HFFc6 (cell line): ENCODE measurements around the gene FOXJ2. TPM values are rescaled to one million over a fixed set of nuclear protein-coding genes. Genes with fewer than 3 reads are reported as not detected.
A peak's percentile ranks its signal among the peaks of the same experiment; 100 is the strongest.
"Not testable (repeated sequence)": the region's sequence is repeated elsewhere in the genome, so short reads cannot be mapped to it uniquely, and the experiment has no call there.

Experiments
- DNase-seq: peaks from one replicate; pipeline ENCODE4 v3.0.0-alpha.2; 2018
- H3K27ac Mint-ChIP-seq: 2 replicates; pipeline ENCODE4 v1.8.0; 2020; ENCODE audit warnings: mild to moderate bottlenecking, mixed read lengths
- H3K27me3 Mint-ChIP-seq: 2 replicates; pipeline ENCODE4 v1.8.0; 2021; ENCODE audit warnings: mild to moderate bottlenecking, moderate library complexity, mixed read lengths; ENCODE audit not compliant: insufficient read depth
- H3K36me3 Mint-ChIP-seq: 2 replicates; pipeline ENCODE4 v1.8.0; 2021; ENCODE audit warnings: low read depth, mixed read lengths
- H3K4me1 Mint-ChIP-seq: 2 replicates; pipeline ENCODE4 v1.8.0; 2020; ENCODE audit warnings: low read depth, mixed read lengths
- H3K4me3 Mint-ChIP-seq: 2 replicates; pipeline ENCODE4 v1.8.0; 2020; ENCODE audit warnings: mild to moderate bottlenecking, moderate library complexity, mixed read lengths
- H3K9me3 Mint-ChIP-seq: 2 replicates; pipeline ENCODE4 v1.8.0; 2020; ENCODE audit warnings: mild to moderate bottlenecking, mixed read lengths
- CTCF ChIP-seq: fragments of 200-600 bp; sonication (generic); IDR thresholded peaks from 2 replicates; pipeline ENCODE4 v1.5.0; 2021; ENCODE audit warnings: antibody characterized with exemption, mild to moderate bottlenecking
- total RNA-seq, 6 experiments: library from RNA; stranded (reverse); fragmentation: NEBNext Ultra II Directional; extraction: Animal tissue kit (Norgen Biotek cat#: 25700); gene quantifications; 2 replicates in 1 of 6; 3 replicates in 5 of 6; pipeline ENCODE4 v1.2.3, GENCODE V29; 2021

Gene FOXJ2
- total RNA-seq, 6 experiments from 2014 or later: 15.3 to 17.5 (median 15.9) TPM

GRCh38 chr12:8058506-8058905, 26.0 kb downstream of the FOXJ2 start:
- peaks cover 15% of the 10 kb centered on the region for H3K36me3 Mint-ChIP-seq
- H3K4me1 Mint-ChIP-seq: peaks cover 15% of the 10 kb centered on the region
- no peak overlapping the region for H3K4me3 Mint-ChIP-seq
- no peak overlapping the region for H3K27ac Mint-ChIP-seq
- H3K9me3 Mint-ChIP-seq: no peaks in the 10 kb centered on the region
- no peak for TF ChIP-seq CTCF
- no peak for DNase-seq
- no peaks in the 10 kb centered on the region; the same call in 1 of the 2 replicates for H3K27me3 Mint-ChIP-seq

- no peak for DNase-seq
- no peaks in the 10 kb centered on the region for H3K36me3 Mint-ChIP-seq
- no peak overlapping the region for H3K27ac Mint-ChIP-seq
- no peaks in the 10 kb centered on the region; the same call in 1 of the 2 replicates for H3K27me3 Mint-ChIP-seq
- no peak for TF ChIP-seq CTCF
- H3K9me3 Mint-ChIP-seq: no peaks in the 10 kb centered on the region
- no peak overlapping the region for H3K4me3 Mint-ChIP-seq
- peaks cover 17% of the 10 kb centered on the region for H3K4me1 Mint-ChIP-seq
These were observed 31.6 kb downstream of the FOXJ2 start for GRCh38 chr12:8064131-8064530.

GRCh38 chr12:8065991-8066594, 33.6 kb downstream of the FOXJ2 start, which contains the start of gene C3AR1:
Gene C3AR1, minus strand, starts transcription at chr12:8066359. Its CDS starts 6,174 bp downstream, at chr12:8060185.
- H3K9me3 Mint-ChIP-seq: no peaks in the 10 kb centered on the region
- no peak for TF ChIP-seq CTCF
- H3K36me3 Mint-ChIP-seq: no peaks in the 10 kb centered on the region
- H3K27me3 Mint-ChIP-seq: no peaks in the 10 kb centered on the region; the same call in 1 of the 2 replicates
- DNase-seq: peak; percentile 69
- H3K4me3 Mint-ChIP-seq: peak within 1 kb of the TSS; percentile 39; the same call in 1 of the 2 replicates
- peak within 1 kb of the TSS; percentile 71 for H3K27ac Mint-ChIP-seq
- peaks cover 26% of the 10 kb centered on the region for H3K4me1 Mint-ChIP-seq

- DNase-seq: no peak
- Mint-ChIP-seq H3K27me3 (no peaks in the 10 kb centered on the region; the same call in none of the 2 replicates), H3K36me3 (no peaks in the 10 kb centered on the region), H3K27ac (no peak overlapping the region), H3K9me3 (no peaks in the 10 kb centered on the region), H3K4me1 (peaks cover 26% of the 10 kb centered on the region), H3K4me3 (no peak overlapping the region)
- TF ChIP-seq CTCF: no peak
These were observed 37.1 kb downstream of the FOXJ2 start for GRCh38 chr12:8069582-8069981.

- peaks cover 15% of the 10 kb centered on the region for H3K4me1 Mint-ChIP-seq
- not testable (repeated sequence) for H3K27ac Mint-ChIP-seq, H3K27me3 Mint-ChIP-seq, DNase-seq, H3K9me3 Mint-ChIP-seq, H3K4me3 Mint-ChIP-seq, H3K36me3 Mint-ChIP-seq
These were observed 39.3 kb downstream of the FOXJ2 start for GRCh38 chr12:8071820-8072219.

- no peak for TF ChIP-seq CTCF
- Mint-ChIP-seq H3K27ac (no peak overlapping the region), H3K9me3 (no peaks in the 10 kb centered on the region), H3K4me1 (peaks cover 37% of the 10 kb centered on the region), H3K36me3 (no peaks in the 10 kb centered on the region), H3K4me3 (no peak overlapping the region), H3K27me3 (no peaks in the 10 kb centered on the region; the same call in 1 of the 2 replicates)
- DNase-seq: no peak
These were observed 43.4 kb downstream of the FOXJ2 start for GRCh38 chr12:8075935-8076334.
